Measurements from ENCODE around the gene TTC21A. TPM values are rescaled to one million over a fixed set of nuclear protein-coding genes. Genes with fewer than 3 reads are reported as not detected.

TTC21A gene
- total and polyA plus RNA-seq, 2 of the 13 experiments (the other 11 are each of a cell fraction or from before 2014, with no cell fraction given) = 0.31 to 1.5 TPM

GRCh38 chr3:39180183-39180545 lies 72.7 kb downstream of the TTC21A start:
- H3K27me3 ChIP-seq (ENCODE audit: control insufficient read depth in 1 of 2, insufficient read depth in 2 of 2, low read length in 2 of 2) = peaks cover 3 to 24% of the 10 kb centered on the region in 2 experiments; a peak in 3 of 5 replicates
- no peak for FAIRE-seq
- H3K27ac ChIP-seq (ENCODE audit: extremely low read length, insufficient read depth, low read length) = no peak overlapping the region
- no peak overlapping the region for H2AFZ ChIP-seq (ENCODE audit: low read length)
- TF ChIP-seq ZNF510 (CRISPR knock-in tag; IDR thresholded peaks at IDR 0.05; ENCODE audit: low read depth) (no peak), ZNF607 (CRISPR knock-in tag; IDR thresholded peaks at IDR 0.05; ENCODE audit: borderline replicate concordance) (no peak), ZNF605 (CRISPR knock-in tag; IDR thresholded peaks at IDR 0.05) (no peak), ATF6 (CRISPR knock-in tag; conservative IDR thresholded peaks at IDR 0.05) (no peak), KDM3A (CRISPR knock-in tag; IDR thresholded peaks at IDR 0.05; ENCODE audit: low read depth) (no peak), PPARG (CRISPR knock-in tag; conservative IDR thresholded peaks at IDR 0.05) (no peak), ZSCAN5A (CRISPR knock-in tag; IDR thresholded peaks at IDR 0.05; ENCODE audit: borderline replicate concordance) (no peak)
- H3K9me3 ChIP-seq (ENCODE audit: low read length) = no peaks in the 10 kb centered on the region
- H3K4me2 ChIP-seq (ENCODE audit: low read depth, low read length) = peak overlapping the region; percentile 86
- DNase-seq (ENCODE audit: low spot score) = no peak
- no peaks in the 10 kb centered on the region for H3K36me3 ChIP-seq (replicated peaks in 1 of 2; ENCODE audit: control insufficient read depth in 1 of 2, insufficient read depth in 2 of 2, low read length in 2 of 2)
- no TSS peak for BruUV-seq (replicated peaks)
- peak overlapping the region; percentile 12; the same call in 1 of the 2 replicates for H3K9ac ChIP-seq (ENCODE audit: insufficient read depth, low read depth, low read length)
- no peaks in the 10 kb centered on the region for H3K79me2 ChIP-seq (ENCODE audit: insufficient read depth, low read length)
- intact Hi-C loops (cut with micrococcal nuclease; ENCODE audit: unreplicated experiment) (no loop called here), in situ Hi-C loops (cut with HindIII; ENCODE audit: extremely low pct_ligation_motif_present, low pct_unique_long_range_greater_than_20kb) (loop anchor here (10.0 kb wide), 1 partner anchor 205 kb away; the partner anchor contains the start of gene SLC25A38)
- WGBS (ENCODE audit: low lambda C conversion rate) = 1% methylated on average over 3 of the region's 3 CpGs
- H3K4me1 ChIP-seq (ENCODE audit: insufficient read depth, low read length) = peaks cover 51% of the 10 kb centered on the region
- ATAC-seq = no peak
- CTCF ChIA-PET (ENCODE audit: low intra/inter-chr PET ratio, low total read pairs) = no interaction called here
- H3K4me3 ChIP-seq (replicated peaks in 1 of 3; ENCODE audit: insufficient read depth in 1 of 3, low read depth in 2 of 3, low read length in 3 of 3) = peak overlapping the region; percentile 31 to 67 (median 56)
- H4K20me1 ChIP-seq (ENCODE audit: insufficient read depth, low read length) = no peaks in the 10 kb centered on the region
- POLR2A ChIA-PET = no interaction called here

Data from HepG2 (cell line).